Measurements from ENCODE around the gene DNAAF9. TPM values are rescaled to one million over a fixed set of nuclear protein-coding genes. Genes with fewer than 3 reads are reported as not detected.

The DNAAF9 gene
- total RNA-seq, 4 donors from 2014 or later: 29.5 to 51.9 (median 41.4) TPM

DNA sequence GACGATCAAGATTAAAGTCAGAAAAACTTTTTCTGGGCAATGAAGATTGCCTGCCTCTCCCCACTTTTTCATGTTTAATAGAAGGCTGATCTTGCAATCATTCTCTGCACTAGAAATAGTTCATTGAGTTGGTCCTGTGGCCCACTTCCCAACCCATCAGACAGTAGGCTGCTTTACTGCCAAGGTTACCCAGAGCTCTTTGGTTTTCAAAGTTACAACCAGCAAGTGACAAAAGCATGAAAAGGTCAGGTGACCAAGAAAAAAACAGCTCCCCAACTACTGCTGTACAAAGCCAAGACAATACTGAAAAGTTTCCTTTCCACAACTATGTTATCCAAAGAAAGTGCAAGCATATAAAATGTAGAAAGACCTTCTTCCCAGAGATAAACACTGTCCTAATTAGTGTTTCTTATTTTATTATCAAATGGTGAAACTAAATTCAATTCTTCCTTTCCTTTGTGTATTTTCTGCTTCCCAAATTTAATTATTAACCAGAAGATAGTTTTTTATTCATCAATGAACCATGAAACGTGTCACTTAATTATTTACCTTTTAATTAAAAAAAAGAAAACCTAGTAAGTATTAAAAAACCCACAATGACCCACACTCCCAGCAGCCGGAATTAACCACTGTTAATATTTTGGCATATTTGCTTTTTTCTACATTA is 16.6 kb downstream of the DNAAF9 start:
- H3K36me3 ChIP-seq: no peaks in the 10 kb centered on the region
- no peak overlapping the region for H3K27ac ChIP-seq (replicated peaks in 1 of 4)
- 73% methylated on average over 3 of the region's 3 CpGs for whole genome bisulfite sequencing
- peaks cover 7 to 40% (median 29%) of the 10 kb centered on the region in 4 donors for H3K4me1 ChIP-seq
- H3K9me3 ChIP-seq: peaks cover 0 to 4% (median 3%) of the 10 kb centered on the region in 4 donors
- TF ChIP-seq POLR2AphosphoS5 (IDR thresholded peaks at IDR 0.05) (no peak), CTCF (IDR thresholded peaks at IDR 0.05) (no peak), EP300 (IDR thresholded peaks at IDR 0.05) (no peak), POLR2A (IDR thresholded peaks at IDR 0.05; ENCODE audit: low read depth) (no peak)
- intact Hi-C loops (cut with DNase I): no loop called here
- DNase-seq (ENCODE audit: extremely low spot score): no peak
- no peaks in the 10 kb centered on the region for H3K27me3 ChIP-seq
- no peak overlapping the region for H3K4me3 ChIP-seq

- no peak for TF ChIP-seq POLR2AphosphoS5 (IDR thresholded peaks at IDR 0.05)
- no peak for TF ChIP-seq POLR2A (IDR thresholded peaks at IDR 0.05; ENCODE audit: low read depth)
- no peak for TF ChIP-seq EP300 (IDR thresholded peaks at IDR 0.05)
- TF ChIP-seq CTCF (IDR thresholded peaks at IDR 0.05): no peak
- 98% methylated on average over 7 of the region's 7 CpGs for WGBS
- Histone ChIP-seq H3K4me1 (peaks cover 3 to 28% (median 11%) of the 10 kb centered on the region in 4 donors), H3K36me3 (peaks cover 0 to 25% (median 3%) of the 10 kb centered on the region in 4 donors), H3K27ac (replicated peaks in 1 of 4) (no peak overlapping the region), H3K27me3 (no peaks in the 10 kb centered on the region), H3K4me3 (no peak overlapping the region), H3K9me3 (peaks cover 0 to 11% (median 9%) of the 10 kb centered on the region in 4 donors)
- DNase-seq (ENCODE audit: extremely low spot score): no peak
- intact Hi-C loops (cut with DNase I): no loop called here
These were observed 23.5 kb downstream of the DNAAF9 start for GRCh38 chr20:3383878-3384495.

- 89% methylated on average over 3 of the region's 3 CpGs for WGBS
- no peaks in the 10 kb centered on the region for H3K27me3 ChIP-seq
- peaks cover 0 to 11% (median 9%) of the 10 kb centered on the region in 4 donors for H3K9me3 ChIP-seq
- no peak overlapping the region for H3K4me3 ChIP-seq
- H3K36me3 ChIP-seq: peaks cover 0 to 35% (median 5%) of the 10 kb centered on the region in 4 donors
- DNase-seq (ENCODE audit: extremely low spot score): no peak
- peaks cover 3 to 34% (median 20%) of the 10 kb centered on the region in 4 donors for H3K4me1 ChIP-seq
- H3K27ac ChIP-seq (replicated peaks in 1 of 4): no peak overlapping the region
- TF ChIP-seq POLR2A (IDR thresholded peaks at IDR 0.05; ENCODE audit: low read depth): no peak
- TF ChIP-seq EP300 (IDR thresholded peaks at IDR 0.05): no peak
- TF ChIP-seq POLR2AphosphoS5 (IDR thresholded peaks at IDR 0.05): no peak
- TF ChIP-seq CTCF (IDR thresholded peaks at IDR 0.05): no peak
- intact Hi-C loops (cut with DNase I): no loop called here
These were observed 24.6 kb downstream of the DNAAF9 start for GRCh38 chr20:3382836-3383235.

- TF ChIP-seq POLR2AphosphoS5 (IDR thresholded peaks at IDR 0.05): no peak
- TF ChIP-seq EP300 (IDR thresholded peaks at IDR 0.05): no peak
- no peak for TF ChIP-seq POLR2A (IDR thresholded peaks at IDR 0.05; ENCODE audit: low read depth)
- TF ChIP-seq CTCF (IDR thresholded peaks at IDR 0.05): no peak
- Histone ChIP-seq H3K4me3 (no peak overlapping the region), H3K36me3 (peaks cover 2 to 58% (median 12%) of the 10 kb centered on the region in 4 donors), H3K27ac (replicated peaks in 1 of 4) (no peak overlapping the region), H3K9me3 (peaks cover 0 to 3% (median 1%) of the 10 kb centered on the region in 4 donors), H3K27me3 (no peaks in the 10 kb centered on the region), H3K4me1 (peaks cover 3 to 34% (median 22%) of the 10 kb centered on the region in 4 donors)
- intact Hi-C loops (cut with DNase I): no loop called here
- no peak for DNase-seq (ENCODE audit: extremely low spot score)
- 65% methylated on average over 2 of the region's 2 CpGs for WGBS
These were observed 27.0 kb downstream of the DNAAF9 start for GRCh38 chr20:3380228-3381070.

Data from esophagus muscularis mucosa (tissue), 4 donors.